ENCODE results near the gene PACSIN2. TPM values are rescaled to one million over a fixed set of nuclear protein-coding genes. Genes with fewer than 3 reads are reported as not detected.
A peak's percentile ranks its signal among the peaks of the same experiment; 100 is the strongest.

The PACSIN2 gene
- total and polyA plus RNA-seq, 10 of the 15 experiments (the other 5 are each of a cell fraction or from before 2014, with no cell fraction given), result 0.93 to 78.7 (median 46.8) TPM

- TF ChIP-seq SMAD1 (IDR thresholded peaks at IDR 0.05; ENCODE audit: low read depth, partially characterized antibody), result no peak
- no peak for TF ChIP-seq ZSCAN29 (IDR thresholded peaks at IDR 0.05)
- no peak for TF ChIP-seq NFYA (IDR thresholded peaks at IDR 0.05; ENCODE audit: borderline replicate concordance, low read depth, low read length)
- no peak for TF ChIP-seq E2F8 (IDR thresholded peaks at IDR 0.05; ENCODE audit: low read depth, partially characterized antibody)
- 0 out of 2 replicates have a peak, but pooled peaks have one; percentile 46 for TF ChIP-seq ZBTB4 (CRISPR knock-in tag; IDR thresholded peaks at IDR 0.05)
- 0 out of 2 replicates have a peak, but pooled peaks have one; percentile 24 for TF ChIP-seq POLR2A (IDR thresholded peaks at IDR 0.05; ENCODE audit: low read depth, low read length)
- peak; percentile 71 for TF ChIP-seq USF2 (IDR thresholded peaks at IDR 0.05; ENCODE audit: borderline replicate concordance, low read depth, low read length)
- TF ChIP-seq EGR1 (IDR thresholded peaks at IDR 0.05; ENCODE audit: borderline replicate concordance in 1 of 2, low read depth in 2 of 2, low read length in 2 of 2), result no peak
- no peak for TF ChIP-seq GATAD2B (conservative IDR thresholded peaks at IDR 0.05; ENCODE audit: low read depth)
- TF ChIP-seq PML (IDR thresholded peaks at IDR 0.05; ENCODE audit: low read length), result no peak
- peak; percentile 27; the same call in 1 of the 2 replicates for TF ChIP-seq ZNF592 (IDR thresholded peaks at IDR 0.05)
- TF ChIP-seq SREBF1 (IDR thresholded peaks at IDR 0.05; ENCODE audit: low read length), result no peak
- TF ChIP-seq JUND (IDR thresholded peaks at IDR 0.05; ENCODE audit: low read depth, low read length), result no peak
- TF ChIP-seq HCFC1 (IDR thresholded peaks at IDR 0.05; ENCODE audit: low read length), result no peak
- TF ChIP-seq ZBTB33 (IDR thresholded peaks at IDR 0.05), result no peak
These were observed 84.0 kb downstream of the PACSIN2 start (continued) for GRCh38 chr22:42930810-42931420.

Data from GM12878 (cell line).